A549 (cell line): Measurements from ENCODE around the gene CHRND. TPM values are rescaled to one million over a fixed set of nuclear protein-coding genes. Genes with fewer than 3 reads are reported as not detected.

Source experiments
- ATAC-seq, 2 experiments: fragments of 200-7000 bp in 1 of 2; fragments of >200 bp in 1 of 2; cut with Nextera tagmentation in 1 of 2; cut with Tn5 transposase in 1 of 2; 3 replicates each; pipeline versions ENCODE4 v1.8.0 to v1.9.1; 2018 to 2020; ENCODE audit warnings: mild to moderate bottlenecking in 1 of 2, moderate library complexity in 1 of 2
- CTCF ChIA-PET: fragments of 300-600 bp; sonication (Branson Sonifier 250); formaldehyde crosslinking; extraction: SDS; loops from one replicate; lab custom pipeline; 2021; ENCODE audit warnings: antibody characterized with exemption, inconsistent platforms; lab: Yijun Ruan, JAX
- POLR2A ChIA-PET: fragments of 350-600 bp; formaldehyde crosslinking; extraction: SDS; loops from one replicate; lab custom pipeline; 2021; ENCODE audit warnings: antibody characterized with exemption, inconsistent platforms; lab: Yijun Ruan, JAX
- DNase-seq, 2 experiments: peaks; one replicate each; pipeline versions ENCODE4 v3.0.0 to v3.0.0-alpha.2; 2011 to 2016; ENCODE audit warnings: low read depth in 1 of 2, low spot score in 1 of 2
- FAIRE-seq: peaks from 2 replicates; lab custom pipeline; 2011; peaks lifted over from hg19 to GRCh38; lab: Jason Lieb, UNC
- H3K27ac ChIP-seq, 2 experiments: fragments of >200 bp; sonication (Bioruptor Twin); formaldehyde crosslinking; 3 replicates each; pipeline ENCODE4 v1.5.1; 2016 to 2017
- H3K4me1 ChIP-seq: fragments of >200 bp; sonication (Bioruptor Twin); formaldehyde crosslinking; 3 replicates; pipeline ENCODE4 v1.6.1; 2016
- H3K4me2 ChIP-seq: fragments of >200 bp; sonication (Bioruptor Twin); formaldehyde crosslinking; 3 replicates; pipeline ENCODE4 v1.6.1; 2016
- H3K4me3 ChIP-seq: fragments of >200 bp; sonication (Bioruptor Twin); formaldehyde crosslinking; 3 replicates; pipeline ENCODE4 v1.5.1; 2016
- H3K9me3 ChIP-seq: fragments of >200 bp; sonication (Bioruptor Twin); formaldehyde crosslinking; 3 replicates; pipeline ENCODE4 v1.6.1; 2016
- ATOH8 ChIP-seq: fragments of 250-450 bp; sonication (Bioruptor Pico); IDR thresholded peaks from 2 replicates; pipeline ENCODE4 v1.5.0; 2020; ENCODE audit warnings: low read depth, mild to moderate bottlenecking, moderate library complexity
- BCL3 ChIP-seq: fragments of >200 bp; sonication (Bioruptor Twin); formaldehyde crosslinking; IDR thresholded peaks from 3 replicates; pipeline ENCODE4 v1.6.1; 2016
- BHLHE40 ChIP-seq: IDR thresholded peaks from 2 replicates; pipeline ENCODE4 v1.6.1; 2012; ENCODE audit warnings: low read depth, low read length, inconsistent platforms
- CBX2 ChIP-seq: fragments of 200-600 bp; sonication (generic); IDR thresholded peaks from 2 replicates; pipeline ENCODE4 v1.6.1; 2016; ENCODE audit warnings: low read depth, mild to moderate bottlenecking, borderline replicate concordance
- CEBPB ChIP-seq, 2 experiments: fragments of >200 bp in 1 of 2; sonication (Bioruptor Twin) in 1 of 2; formaldehyde crosslinking in 1 of 2; IDR thresholded peaks; 2 replicates each; pipeline ENCODE4 v1.6.1; 2012 to 2016
- CHD2 ChIP-seq: fragments of 150-350 bp; IDR thresholded peaks from 2 replicates; pipeline ENCODE4 v1.6.1; 2014; ENCODE audit warnings: low read length; ENCODE audit not compliant: partially characterized antibody
- CHD4 ChIP-seq: fragments of 200-600 bp; sonication (generic); IDR thresholded peaks from 2 replicates; pipeline ENCODE4 v1.6.1; 2016; ENCODE audit warnings: antibody characterized with exemption, mild to moderate bottlenecking, borderline replicate concordance
- E2F6 ChIP-seq: IDR thresholded peaks from 2 replicates; pipeline ENCODE4 v1.6.1; 2012; ENCODE audit warnings: low read depth, borderline replicate concordance
- GATA3 ChIP-seq: IDR thresholded peaks from 2 replicates; pipeline ENCODE4 v1.6.1; 2012; ENCODE audit warnings: borderline replicate concordance
- HDAC2 ChIP-seq: fragments of 200-600 bp; sonication (generic); IDR thresholded peaks from 2 replicates; pipeline ENCODE4 v1.6.1; 2016
- HMGXB4 ChIP-seq: fragments of 250-450 bp; sonication (Bioruptor Pico); IDR thresholded peaks from 2 replicates; pipeline ENCODE4 v1.5.0; 2021; ENCODE audit warnings: mild to moderate bottlenecking, moderate library complexity, borderline replicate concordance
- JUN ChIP-seq, 2 experiments: fragments of >200 bp; sonication (Bioruptor Twin); formaldehyde crosslinking; IDR thresholded peaks; 2 replicates in 1 of 2; 3 replicates in 1 of 2; pipeline ENCODE4 v1.6.1; 2016 to 2017
- JUNB ChIP-seq: fragments of >200 bp; sonication (Bioruptor Twin); formaldehyde crosslinking; IDR thresholded peaks from 2 replicates; pipeline ENCODE4 v1.6.1; 2016
- KDM1A ChIP-seq: fragments of 200-600 bp; sonication (generic); IDR thresholded peaks from 2 replicates; pipeline ENCODE4 v1.6.1; 2016; ENCODE audit warnings: low read depth, mild to moderate bottlenecking
- KDM5A ChIP-seq: fragments of 200-600 bp; sonication (generic); IDR thresholded peaks from 2 replicates; pipeline ENCODE4 v1.6.1; 2016; ENCODE audit warnings: antibody characterized with exemption, mild to moderate bottlenecking
- NPAS2 ChIP-seq: fragments of 250-450 bp; sonication (Bioruptor Pico); IDR thresholded peaks from 2 replicates; pipeline ENCODE4 v1.8.0; 2022; ENCODE audit warnings: mild to moderate bottlenecking, moderate library complexity, borderline replicate concordance
- PBX3 ChIP-seq: IDR thresholded peaks from 2 replicates; pipeline ENCODE4 v1.6.1; 2012
- PHF8 ChIP-seq: fragments of 200-600 bp; sonication (generic); IDR thresholded peaks from 2 replicates; pipeline ENCODE4 v1.6.1; 2016; ENCODE audit warnings: low read depth, mild to moderate bottlenecking, antibody characterized with exemption, moderate library complexity, borderline replicate concordance
- POLR2AphosphoS2 ChIP-seq: conservative IDR thresholded peaks from 2 replicates; pipeline ENCODE4 v1.6.1; 2012; ENCODE audit warnings: low read length, improper control_type of control experiment, inconsistent platforms
- RCOR1 ChIP-seq: fragments of 150-350 bp; IDR thresholded peaks from 2 replicates; pipeline ENCODE4 v1.6.1; 2014; ENCODE audit warnings: antibody characterized with exemption, low read length, low read depth
- REST ChIP-seq: fragments of 200-600 bp; sonication (generic); IDR thresholded peaks from 2 replicates; pipeline ENCODE4 v1.6.1; 2016; ENCODE audit warnings: antibody characterized with exemption, mild to moderate bottlenecking, moderate library complexity
- USF2 ChIP-seq: fragments of 450-650 bp; IDR thresholded peaks from 2 replicates; pipeline ENCODE4 v1.6.1; 2014; ENCODE audit warnings: antibody characterized with exemption
- ZNF302 ChIP-seq: fragments of 250-450 bp; sonication (Bioruptor Pico); IDR thresholded peaks from 2 replicates; pipeline ENCODE4 v1.9.0; 2021; ENCODE audit warnings: inconsistent platforms, mild to moderate bottlenecking, moderate library complexity
- WGBS: methylation state at CpG from one replicate; pipeline ENCODE4 v1.1.6; 2017; ENCODE audit errors: missing lambda C conversion rate; 5-methylcytosine and 5-hydroxymethylcytosine counted together
- polyA plus RNA-seq, 4 experiments: library from polyadenylated mRNA; depleted of rRNA in 3 of 4; stranded (reverse); fragments of >200 nt; fragmentation: RNase III in 1 of 4; extraction: RNeasy Plus Mini Kit Qiagen cat#74134 plus additional on column Dnase treatment in 1 of 4; gene quantifications; 2 replicates in 3 of 4; 3 replicates in 1 of 4; pipeline ENCODE4 v1.2.3, GENCODE V29; 2011 to 2017

The CHRND gene
- polyA plus RNA-seq, 2 of the 4 experiments (the other 2 are of a cell fraction): not detected

GRCh38 chr2:232540441-232541041 is 14.6 kb downstream of the CHRND start:
- CTCF ChIA-PET: interaction anchor here (1.7 kb wide), 1 partner anchor 18 kb away, joined by 4 read pairs; no protein-coding TSS in a partner anchor
- POLR2A ChIA-PET: no interaction called here
- Histone ChIP-seq H3K9me3 (no peaks in the 10 kb centered on the region), H3K27ac (no peak overlapping the region), H3K4me3 (no peak overlapping the region), H3K4me2 (no peak overlapping the region), H3K4me1 (no peaks in the 10 kb centered on the region)
- ATAC-seq (no peak), DNase-seq (no peak), FAIRE-seq (no peak)
- TF ChIP-seq CHD2 (no peak), POLR2AphosphoS2 (no peak), HMGXB4 (no peak), JUNB (no peak), KDM5A (no peak), BCL3 (no peak), CBX2 (no peak), HDAC2 (no peak), PHF8 (no peak), BHLHE40 (no peak), RCOR1 (no peak), CEBPB (IDR thresholded peaks at IDR 0.05) (no peak), ATOH8 (CRISPR knock-in tag) (no peak)
- 93% methylated on average over 8 of the region's 17 CpGs for WGBS

GRCh38 chr2:232541195-232541960 is 15.4 kb downstream of the CHRND start:
- 83% methylated on average over 15 of the region's 19 CpGs for WGBS
- ChIA-PET CTCF (interaction anchor here (1.5 kb wide), 1 partner anchor 18 kb away, joined by 3 read pairs; no protein-coding TSS in a partner anchor), POLR2A (no interaction called here)
- Histone ChIP-seq H3K9me3 (no peaks in the 10 kb centered on the region), H3K4me2 (no peak overlapping the region), H3K27ac (no peak overlapping the region), H3K4me1 (no peaks in the 10 kb centered on the region), H3K4me3 (no peak overlapping the region)
- ATAC-seq (peak in 1 of 2 experiments; percentile 32; a peak in 3 of 6 replicates), FAIRE-seq (no peak), DNase-seq (no peak)
- TF ChIP-seq KDM1A: no peak
- no peak for TF ChIP-seq E2F6
- no peak for TF ChIP-seq REST
- TF ChIP-seq NPAS2 (CRISPR knock-in tag): no peak
- no peak for TF ChIP-seq JUN (IDR thresholded peaks at IDR 0.05)
- TF ChIP-seq JUNB: no peak
- TF ChIP-seq HMGXB4: no peak
- TF ChIP-seq CHD4: no peak
- no peak for TF ChIP-seq PBX3
- no peak for TF ChIP-seq USF2
- no peak for TF ChIP-seq GATA3
- TF ChIP-seq ZNF302 (CRISPR knock-in tag): no peak
